KOPT-K1 (cell line): Measurements from ENCODE around the gene HJURP.

Experiments used
- H3K27ac ChIP-seq: fragments of 200-600 bp; sonication (generic); 2 replicates; pipeline ENCODE4 v1.5.1; 2016; ENCODE audit warnings: antibody characterized with exemption, mild to moderate bottlenecking, low read depth, low read length; ENCODE audit not compliant: poor library complexity, severe bottlenecking
- H3K36me3 ChIP-seq: fragments of 200-600 bp; sonication (generic); 2 replicates; pipeline ENCODE4 v1.5.1; 2017; ENCODE audit warnings: antibody characterized with exemption, mild to moderate bottlenecking, low read length, moderate library complexity; ENCODE audit not compliant: insufficient read depth
- H3K9me3 ChIP-seq: fragments of 200-600 bp; sonication (generic); 2 replicates; pipeline ENCODE4 v1.5.1; 2017; ENCODE audit warnings: antibody characterized with exemption, low read length, mild to moderate bottlenecking; ENCODE audit not compliant: insufficient read depth, poor library complexity, severe bottlenecking

Gene HJURP

GRCh38 chr2:233856184-233856583, 1.8 kb upstream of the HJURP start:
- Histone ChIP-seq H3K36me3 (peaks cover 30% of the 10 kb centered on the region), H3K27ac (no peak overlapping the region)

GRCh38 chr2:233855345-233855744, 1.0 kb upstream of the HJURP start:
- Histone ChIP-seq H3K27ac (peak overlapping the region; percentile 99), H3K9me3 (no peaks in the 10 kb centered on the region), H3K36me3 (peaks cover 38% of the 10 kb centered on the region)

More at GRCh38 chr2:233856184-233856583, 1.8 kb upstream of the HJURP start:
- H3K9me3 ChIP-seq = no peaks in the 10 kb centered on the region

- Histone ChIP-seq H3K36me3 (peaks cover 53% of the 10 kb centered on the region), H3K9me3 (no peaks in the 10 kb centered on the region), H3K27ac (peak overlapping the region; percentile 99)
Measured at GRCh38 chr2:233853883-233854240, 473 bp downstream of the HJURP start.

- Histone ChIP-seq H3K9me3 (no peaks in the 10 kb centered on the region), H3K27ac (peak overlapping the region; percentile 99), H3K36me3 (peaks cover 58% of the 10 kb centered on the region)
Measured at GRCh38 chr2:233853353-233853752, 982 bp downstream of the HJURP start.

- Histone ChIP-seq H3K36me3 (peaks cover 71% of the 10 kb centered on the region), H3K9me3 (no peaks in the 10 kb centered on the region), H3K27ac (peak overlapping the region; percentile 99)
Measured at GRCh38 chr2:233852056-233852455, 2.3 kb downstream of the HJURP start.

- Histone ChIP-seq H3K27ac (no peak overlapping the region), H3K9me3 (no peaks in the 10 kb centered on the region), H3K36me3 (peaks cover 80% of the 10 kb centered on the region)
Measured at GRCh38 chr2:233851169-233851568, 3.2 kb downstream of the HJURP start.

- H3K36me3 ChIP-seq = peaks cover 84% of the 10 kb centered on the region
- H3K9me3 ChIP-seq = no peaks in the 10 kb centered on the region
- H3K27ac ChIP-seq = no peak overlapping the region
Measured at GRCh38 chr2:233850745-233851144, 3.6 kb downstream of the HJURP start.

GRCh38 chr2:233849607-233850271, 4.6 kb downstream of the HJURP start:
- peaks cover 95% of the 10 kb centered on the region for H3K36me3 ChIP-seq
- no peaks in the 10 kb centered on the region for H3K9me3 ChIP-seq
- H3K27ac ChIP-seq = no peak overlapping the region

- peaks cover 100% of the 10 kb centered on the region for H3K36me3 ChIP-seq
- no peaks in the 10 kb centered on the region for H3K9me3 ChIP-seq
- H3K27ac ChIP-seq = no peak overlapping the region
Measured at GRCh38 chr2:233848276-233848675, 6.1 kb downstream of the HJURP start.

GRCh38 chr2:233847248-233847898, 7.0 kb downstream of the HJURP start:
- no peak overlapping the region for H3K27ac ChIP-seq
- H3K36me3 ChIP-seq = peaks cover 100% of the 10 kb centered on the region

GRCh38 chr2:233846387-233847247, 7.7 kb downstream of the HJURP start:
- no peaks in the 10 kb centered on the region for H3K9me3 ChIP-seq
- H3K36me3 ChIP-seq = peaks cover 100% of the 10 kb centered on the region
- no peak overlapping the region for H3K27ac ChIP-seq

More at GRCh38 chr2:233847248-233847898, 7.0 kb downstream of the HJURP start:
- no peaks in the 10 kb centered on the region for H3K9me3 ChIP-seq

- H3K36me3 ChIP-seq = peaks cover 100% of the 10 kb centered on the region
- no peaks in the 10 kb centered on the region for H3K9me3 ChIP-seq
- H3K27ac ChIP-seq = no peak overlapping the region
Measured at GRCh38 chr2:233845301-233846060, 8.9 kb downstream of the HJURP start.

- H3K9me3 ChIP-seq = no peaks in the 10 kb centered on the region
- no peak overlapping the region for H3K27ac ChIP-seq
- H3K36me3 ChIP-seq = peaks cover 100% of the 10 kb centered on the region
Measured at GRCh38 chr2:233844836-233845235, 9.5 kb downstream of the HJURP start.

- H3K9me3 ChIP-seq = no peaks in the 10 kb centered on the region
- H3K36me3 ChIP-seq = peaks cover 100% of the 10 kb centered on the region
- no peak overlapping the region for H3K27ac ChIP-seq
Measured at GRCh38 chr2:233844064-233844807, 10.1 kb downstream of the HJURP start.
